Measurements from ENCODE around the gene FYB1. TPM values are rescaled to one million over a fixed set of nuclear protein-coding genes. Genes with fewer than 3 reads are reported as not detected.

The FYB1 gene
- total RNA-seq, 1 experiment from 2014 or later, result 10.5 TPM

GRCh38 chr5:39131210-39132127 is 87.9 kb downstream of the FYB1 start:
- Histone ChIP-seq H3K9me3 (ENCODE audit: insufficient read depth, low read depth) (peaks cover 6% of the 10 kb centered on the region; the same call in 1 of the 2 replicates), H2AFZ (no peak overlapping the region), H3K27ac (no peak overlapping the region), H4K20me1 (ENCODE audit: insufficient read depth) (no peaks in the 10 kb centered on the region), H3K9me2 (ENCODE audit: insufficient read depth) (no peaks in the 10 kb centered on the region), H3F3A (ENCODE audit: insufficient read depth, low read depth) (no peaks in the 10 kb centered on the region), H3K4me1 (replicated peaks; ENCODE audit: insufficient read depth) (no peaks in the 10 kb centered on the region), H3K4me2 (no peak overlapping the region), H3K36me3 (ENCODE audit: low read depth) (no peaks in the 10 kb centered on the region), H3K4me3 (no peak overlapping the region), H3K79me2 (ENCODE audit: low read depth) (no peaks in the 10 kb centered on the region), H3K27me3 (ENCODE audit: insufficient read depth, low read depth) (no peaks in the 10 kb centered on the region)
- no TSS peak for BruUV-seq (replicated peaks)
- intact Hi-C loops (cut with micrococcal nuclease; ENCODE audit: unreplicated experiment), result no loop called here
- DNase-seq, result no peak
- ChIA-PET CTCF (no interaction called here), POLR2A (ENCODE audit: unreplicated experiment) (interaction anchor here (0.7 kb wide), 1 partner anchor 337 kb away, joined by 4 read pairs; no protein-coding TSS in a partner anchor)
- no peak for TF ChIP-seq EZH2 (IDR thresholded peaks at IDR 0.05; ENCODE audit: low read depth)
- TF ChIP-seq CTCF (conservative IDR thresholded peaks at IDR 0.05), result no peak

DNA sequence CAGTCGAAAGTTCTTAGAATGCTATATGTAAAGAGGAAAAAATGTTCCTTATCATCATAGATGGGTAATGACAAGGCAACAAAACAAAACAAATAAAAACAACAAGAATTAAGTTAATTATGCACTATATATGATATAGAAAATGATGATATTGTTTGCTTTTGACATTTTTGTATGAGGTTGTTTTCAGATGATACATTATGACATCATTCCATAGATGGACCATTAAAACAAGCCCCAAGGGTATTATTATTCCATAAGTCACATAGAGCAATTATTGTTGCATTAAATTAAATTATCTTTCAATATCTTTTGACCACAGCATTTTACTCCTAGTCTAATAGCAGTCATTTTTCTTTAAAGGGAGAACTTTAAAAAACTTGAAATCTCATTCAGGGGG is 88.6 kb downstream of the FYB1 start:
- Histone ChIP-seq H3K4me2 (no peak overlapping the region), H3K9me2 (ENCODE audit: insufficient read depth) (no peaks in the 10 kb centered on the region), H3K79me2 (ENCODE audit: low read depth) (no peaks in the 10 kb centered on the region), H4K20me1 (ENCODE audit: insufficient read depth) (no peaks in the 10 kb centered on the region), H3K9me3 (ENCODE audit: insufficient read depth, low read depth) (peaks cover 6% of the 10 kb centered on the region; the same call in 1 of the 2 replicates), H3K4me3 (no peak overlapping the region), H3K36me3 (ENCODE audit: low read depth) (no peaks in the 10 kb centered on the region), H3F3A (ENCODE audit: insufficient read depth, low read depth) (no peaks in the 10 kb centered on the region), H3K27me3 (ENCODE audit: insufficient read depth, low read depth) (no peaks in the 10 kb centered on the region), H3K27ac (no peak overlapping the region), H3K4me1 (replicated peaks; ENCODE audit: insufficient read depth) (no peaks in the 10 kb centered on the region), H2AFZ (no peak overlapping the region)
- ChIA-PET POLR2A (ENCODE audit: unreplicated experiment) (no interaction called here), CTCF (no interaction called here)
- BruUV-seq (replicated peaks), result no TSS peak
- TF ChIP-seq CTCF (conservative IDR thresholded peaks at IDR 0.05), result no peak
- TF ChIP-seq EZH2 (IDR thresholded peaks at IDR 0.05; ENCODE audit: low read depth), result no peak
- no peak for DNase-seq
- intact Hi-C loops (cut with micrococcal nuclease; ENCODE audit: unreplicated experiment), result no loop called here

- TF ChIP-seq CTCF (conservative IDR thresholded peaks at IDR 0.05), result no peak
- Histone ChIP-seq H3K27me3 (ENCODE audit: insufficient read depth, low read depth) (no peaks in the 10 kb centered on the region), H3K9me3 (ENCODE audit: insufficient read depth, low read depth) (no peaks in the 10 kb centered on the region), H3K27ac (no peak overlapping the region), H3K4me2 (no peak overlapping the region), H3K36me3 (ENCODE audit: low read depth) (no peaks in the 10 kb centered on the region), H3K4me1 (replicated peaks; ENCODE audit: insufficient read depth) (0 out of 2 replicates have a peak, but pooled peaks cover 6% of the 10 kb centered on the region), H3K4me3 (no peak overlapping the region), H2AFZ (no peak overlapping the region), H3K9me2 (ENCODE audit: insufficient read depth) (peaks cover 10% of the 10 kb centered on the region; the same call in 1 of the 2 replicates), H3K79me2 (ENCODE audit: low read depth) (no peaks in the 10 kb centered on the region), H3F3A (ENCODE audit: insufficient read depth, low read depth) (no peaks in the 10 kb centered on the region), H4K20me1 (ENCODE audit: insufficient read depth) (no peaks in the 10 kb centered on the region)
- POLR2A ChIA-PET (ENCODE audit: unreplicated experiment), result interaction anchor here (0.7 kb wide), 1 partner anchor 227 kb away, joined by 10 read pairs; no protein-coding TSS in a partner anchor
- intact Hi-C loops (cut with micrococcal nuclease; ENCODE audit: unreplicated experiment), result no loop called here
- DNase-seq, result no peak
- no TSS peak for BruUV-seq (replicated peaks)
- CTCF ChIA-PET, result no interaction called here
These were observed 97.4 kb downstream of the FYB1 start for GRCh38 chr5:39121922-39122321.
